Glomerular visceral epithelial cell (primary cell): Measurements from ENCODE around the gene SYNDIG1.

Source experiments
- DNase-seq: peaks from one replicate; pipeline ENCODE4 v3.0.0-alpha.2; 2016; ENCODE audit errors: extremely low spot score

Gene SYNDIG1

GRCh38 chr20:24448170-24448569 is 21.3 kb upstream of the SYNDIG1 start:
- DNase-seq: no peak

GRCh38 chr20:24449026-24449720 is 20.3 kb upstream of the SYNDIG1 start:
- no peak for DNase-seq

GRCh38 chr20:24450177-24450576 is 19.3 kb upstream of the SYNDIG1 start:
- no peak for DNase-seq

- DNase-seq: no peak
Observed at GRCh38 chr20:24450624-24451376, 18.6 kb upstream of the SYNDIG1 start.

GRCh38 chr20:24451428-24451827 is 18.0 kb upstream of the SYNDIG1 start:
- no peak for DNase-seq

- DNase-seq: no peak
Observed at GRCh38 chr20:24452016-24452415, 17.4 kb upstream of the SYNDIG1 start.

GRCh38 chr20:24452498-24453127 is 16.8 kb upstream of the SYNDIG1 start:
- no peak for DNase-seq

- no peak for DNase-seq
Observed at GRCh38 chr20:24453869-24454268, 15.6 kb upstream of the SYNDIG1 start.

- DNase-seq: no peak
Observed at GRCh38 chr20:24455081-24455480, 14.3 kb upstream of the SYNDIG1 start.

- DNase-seq: no peak
Observed at GRCh38 chr20:24456398-24456781, 13.0 kb upstream of the SYNDIG1 start.

- no peak for DNase-seq
Observed at GRCh38 chr20:24458436-24458835, 11.0 kb upstream of the SYNDIG1 start.

GRCh38 chr20:24459733-24460132 is 9.7 kb upstream of the SYNDIG1 start:
- DNase-seq: no peak

- no peak for DNase-seq
Observed at GRCh38 chr20:24460712-24461111, 8.7 kb upstream of the SYNDIG1 start.

GRCh38 chr20:24461848-24462247 is 7.6 kb upstream of the SYNDIG1 start:
- DNase-seq: no peak

GRCh38 chr20:24462460-24463010 is 6.9 kb upstream of the SYNDIG1 start:
- no peak for DNase-seq

- no peak for DNase-seq
Observed at GRCh38 chr20:24465159-24465558, 4.3 kb upstream of the SYNDIG1 start.

GRCh38 chr20:24465730-24466129 is 3.7 kb upstream of the SYNDIG1 start:
- peak; percentile 16 for DNase-seq

- no peak for DNase-seq
Observed at GRCh38 chr20:24468401-24469115, 871 bp upstream of the SYNDIG1 start.

GRCh38 chr20:24469894-24470745 is 691 bp downstream of the SYNDIG1 start:
- no peak for DNase-seq

- DNase-seq: no peak
Observed at GRCh38 chr20:24470746-24471582, 1.5 kb downstream of the SYNDIG1 start.
